IPS-18a (cell line): ENCODE results near the gene CADPS.

Source experiments
- H3K27ac ChIP-seq: one replicate; pipeline ENCODE4 v1.5.1; 2013; ENCODE audit warnings: low read length
- H3K27me3 ChIP-seq: one replicate; pipeline ENCODE4 v1.6.1; 2013; ENCODE audit warnings: mild to moderate bottlenecking, low read length; ENCODE audit not compliant: control insufficient read depth, insufficient read depth
- H3K36me3 ChIP-seq: one replicate; pipeline ENCODE4 v1.6.1; 2013; ENCODE audit warnings: low read depth, low read length; ENCODE audit not compliant: control insufficient read depth
- H3K4me1 ChIP-seq: one replicate; pipeline ENCODE4 v1.6.1; 2013; ENCODE audit warnings: low read depth, low read length; ENCODE audit not compliant: control insufficient read depth
- H3K4me3 ChIP-seq: one replicate; pipeline ENCODE4 v1.5.1; 2013; ENCODE audit warnings: low read length
- H3K9ac ChIP-seq: one replicate; pipeline ENCODE4 v1.6.1; 2013; ENCODE audit warnings: mild to moderate bottlenecking, low read length, moderate library complexity
- H3K9me3 ChIP-seq: one replicate; pipeline ENCODE4 v1.6.1; 2013; ENCODE audit warnings: low read depth, low read length; ENCODE audit not compliant: control insufficient read depth

Gene CADPS

DNA sequence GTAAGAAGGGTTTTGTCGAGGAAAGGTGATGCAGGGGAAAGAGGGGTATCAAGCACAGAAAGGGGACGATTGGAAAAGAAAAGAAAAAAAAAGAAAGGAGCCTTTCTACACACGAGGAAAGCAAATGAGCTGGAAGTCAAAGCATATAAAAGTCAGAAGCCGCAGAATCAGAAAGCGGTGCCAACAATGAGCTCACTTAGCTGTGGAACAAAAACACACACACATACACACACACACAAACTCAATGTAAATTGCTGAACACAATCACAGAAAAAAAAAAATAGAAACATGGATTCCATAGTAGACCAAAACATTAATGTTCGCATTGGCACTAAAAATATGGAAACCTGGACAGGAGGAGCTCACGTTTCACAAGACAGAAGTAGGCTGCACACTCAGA is 438.4 kb downstream of the CADPS start:
- no peaks in the 10 kb centered on the region for H3K9me3 ChIP-seq
- peaks cover 17% of the 10 kb centered on the region for H3K4me1 ChIP-seq
- no peak overlapping the region for H3K27ac ChIP-seq
- H3K4me3 ChIP-seq = no peak overlapping the region
- H3K27me3 ChIP-seq = no peaks in the 10 kb centered on the region
- H3K36me3 ChIP-seq = no peaks in the 10 kb centered on the region
- no peak overlapping the region for H3K9ac ChIP-seq

DNA sequence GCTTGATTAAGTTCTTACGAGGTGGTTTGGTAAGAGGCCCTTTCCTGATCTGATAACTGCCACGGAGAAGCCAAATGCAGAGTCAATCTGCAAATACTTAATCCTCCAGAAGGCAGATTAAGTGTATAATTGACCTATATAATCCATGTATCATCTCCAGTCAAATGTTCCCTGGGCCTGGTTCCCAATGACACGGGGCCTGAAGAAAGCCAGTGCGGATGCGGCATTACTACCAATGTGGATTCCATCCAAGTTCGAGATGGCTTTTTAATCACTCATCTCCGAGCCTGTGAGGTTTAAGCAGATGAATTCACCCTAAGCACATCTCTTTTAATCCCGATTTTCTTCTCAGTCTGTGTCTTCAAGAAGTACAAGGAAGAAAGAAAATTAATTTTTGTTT is 441.8 kb downstream of the CADPS start:
- H3K4me1 ChIP-seq = peaks cover 3% of the 10 kb centered on the region
- no peak overlapping the region for H3K27ac ChIP-seq
- no peaks in the 10 kb centered on the region for H3K9me3 ChIP-seq
- no peaks in the 10 kb centered on the region for H3K27me3 ChIP-seq
- H3K9ac ChIP-seq = no peak overlapping the region
- H3K36me3 ChIP-seq = no peaks in the 10 kb centered on the region
- no peak overlapping the region for H3K4me3 ChIP-seq

DNA sequence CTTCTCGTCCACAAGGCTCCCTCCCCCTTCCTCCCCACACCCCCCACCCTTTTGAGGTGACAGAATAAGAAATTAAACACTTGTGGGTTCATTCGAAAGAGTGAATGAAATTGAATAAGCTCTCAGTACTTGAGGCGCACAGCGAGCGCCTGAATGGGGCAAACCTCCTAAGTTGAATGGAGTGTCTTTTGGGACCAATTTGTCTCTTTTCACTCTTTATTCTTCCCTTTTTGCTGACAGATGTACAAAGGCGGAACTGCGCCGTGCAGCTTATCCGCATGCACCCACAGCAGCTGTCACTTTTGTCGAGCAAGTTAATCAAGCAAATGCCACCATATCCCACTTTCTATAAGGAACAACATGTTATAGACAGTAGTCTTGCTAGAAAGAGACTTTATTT is 454.0 kb downstream of the CADPS start:
- H3K9ac ChIP-seq = no peak overlapping the region
- no peaks in the 10 kb centered on the region for H3K36me3 ChIP-seq
- no peak overlapping the region for H3K4me3 ChIP-seq
- H3K27ac ChIP-seq = no peak overlapping the region
- H3K4me1 ChIP-seq = peaks cover 4% of the 10 kb centered on the region
- no peaks in the 10 kb centered on the region for H3K9me3 ChIP-seq
- H3K27me3 ChIP-seq = peaks cover 53% of the 10 kb centered on the region

DNA sequence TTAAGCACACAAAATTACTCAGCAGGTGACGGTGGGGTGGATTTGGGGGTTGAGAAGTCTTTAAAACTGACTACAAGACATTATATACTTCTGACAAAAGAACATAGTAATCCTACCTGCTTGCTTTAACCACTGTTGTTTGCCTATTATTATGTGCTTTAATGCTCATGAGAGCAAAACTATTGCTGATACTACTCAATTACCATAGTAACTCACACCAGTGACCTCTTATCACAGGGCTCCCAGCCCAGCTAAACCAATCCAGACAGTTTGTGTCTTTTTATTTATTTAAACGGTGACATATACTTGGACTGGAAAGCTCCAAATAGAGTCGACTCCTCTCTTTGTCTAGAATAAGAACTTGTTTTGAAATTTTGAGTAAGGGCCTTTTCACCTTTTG is 459.1 kb downstream of the CADPS start:
- Histone ChIP-seq H3K4me1 (peaks cover 33% of the 10 kb centered on the region), H3K4me3 (peak overlapping the region; percentile 58), H3K27me3 (peaks cover 64% of the 10 kb centered on the region), H3K36me3 (no peaks in the 10 kb centered on the region), H3K9ac (no peak overlapping the region), H3K9me3 (no peaks in the 10 kb centered on the region), H3K27ac (no peak overlapping the region)

GRCh38 chr3:62415312-62415801 is 459.9 kb downstream of the CADPS start:
- Histone ChIP-seq H3K36me3 (no peaks in the 10 kb centered on the region), H3K4me3 (peak overlapping the region; percentile 58), H3K4me1 (peaks cover 33% of the 10 kb centered on the region), H3K9ac (peak overlapping the region; percentile 42), H3K27me3 (peaks cover 64% of the 10 kb centered on the region), H3K27ac (peak overlapping the region; percentile 67), H3K9me3 (no peaks in the 10 kb centered on the region)

GRCh38 chr3:62414786-62415185 is 460.4 kb downstream of the CADPS start:
- peak overlapping the region; percentile 58 for H3K4me3 ChIP-seq
- no peaks in the 10 kb centered on the region for H3K9me3 ChIP-seq
- peaks cover 33% of the 10 kb centered on the region for H3K4me1 ChIP-seq
- H3K36me3 ChIP-seq = no peaks in the 10 kb centered on the region
- peaks cover 58% of the 10 kb centered on the region for H3K27me3 ChIP-seq
- H3K9ac ChIP-seq = peak overlapping the region; percentile 42
- peak overlapping the region; percentile 70 for H3K27ac ChIP-seq

DNA sequence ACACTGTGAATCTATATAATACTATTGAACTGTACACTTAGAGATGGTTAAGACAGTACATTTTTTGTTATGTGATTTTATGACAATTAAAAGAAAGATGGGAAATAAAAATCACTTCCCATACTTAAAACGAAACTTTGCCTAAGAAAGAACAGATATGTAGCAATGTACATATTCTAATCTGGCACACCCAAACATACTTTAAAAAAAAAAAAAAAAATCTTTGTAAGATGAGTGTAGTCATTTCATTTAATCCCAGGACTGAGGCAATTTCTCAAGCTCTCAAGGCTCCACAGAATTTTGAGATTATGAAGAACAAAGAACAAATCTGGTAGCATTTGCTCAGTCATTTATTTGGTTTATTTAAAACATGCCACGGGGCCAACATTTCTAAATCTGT is 461.5 kb downstream of the CADPS start:
- Histone ChIP-seq H3K27me3 (peaks cover 53% of the 10 kb centered on the region), H3K9me3 (no peaks in the 10 kb centered on the region), H3K4me1 (peaks cover 33% of the 10 kb centered on the region), H3K27ac (no peak overlapping the region), H3K36me3 (no peaks in the 10 kb centered on the region), H3K4me3 (no peak overlapping the region), H3K9ac (no peak overlapping the region)

DNA sequence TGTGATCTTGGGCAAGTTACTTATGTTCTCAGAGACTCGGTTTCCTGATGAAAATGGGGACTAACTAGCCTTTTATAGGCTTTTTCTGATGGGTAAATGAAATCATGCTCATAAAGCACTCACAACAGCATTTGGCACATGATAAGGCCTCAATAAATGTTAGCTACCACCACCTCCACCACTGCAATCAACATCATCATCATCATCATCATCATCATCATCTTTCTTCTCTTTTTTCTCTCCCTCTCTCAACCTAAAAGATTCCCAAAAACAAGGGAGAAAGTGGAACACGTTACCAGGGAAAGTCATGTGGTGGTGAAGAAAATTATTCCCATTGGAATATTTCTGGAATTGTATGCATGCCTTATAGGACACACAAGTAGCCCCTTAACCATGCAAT is 468.3 kb downstream of the CADPS start:
- H3K9me3 ChIP-seq = no peaks in the 10 kb centered on the region
- H3K27me3 ChIP-seq = peaks cover 18% of the 10 kb centered on the region

GRCh38 chr3:62405566-62405965 is 469.6 kb downstream of the CADPS start:
- H3K27ac ChIP-seq = no peak overlapping the region
- peaks cover 9% of the 10 kb centered on the region for H3K27me3 ChIP-seq
- no peak overlapping the region for H3K9ac ChIP-seq

More for the DNA sequence above, 468.3 kb downstream of the CADPS start:
- H3K27ac ChIP-seq = no peak overlapping the region
- H3K4me3 ChIP-seq = no peak overlapping the region
- H3K9ac ChIP-seq = no peak overlapping the region
- peaks cover 6% of the 10 kb centered on the region for H3K4me1 ChIP-seq
- H3K36me3 ChIP-seq = no peaks in the 10 kb centered on the region

GRCh38 chr3:62405135-62405534 is 470.1 kb downstream of the CADPS start:
- Histone ChIP-seq H3K4me1 (no peaks in the 10 kb centered on the region), H3K27me3 (peaks cover 9% of the 10 kb centered on the region), H3K9ac (no peak overlapping the region), H3K36me3 (no peaks in the 10 kb centered on the region), H3K9me3 (no peaks in the 10 kb centered on the region), H3K27ac (no peak overlapping the region), H3K4me3 (no peak overlapping the region)

More at GRCh38 chr3:62405566-62405965, 469.6 kb downstream of the CADPS start:
- no peaks in the 10 kb centered on the region for H3K9me3 ChIP-seq
- no peaks in the 10 kb centered on the region for H3K4me1 ChIP-seq
- H3K36me3 ChIP-seq = no peaks in the 10 kb centered on the region
- no peak overlapping the region for H3K4me3 ChIP-seq

- H3K27me3 ChIP-seq = peaks cover 9% of the 10 kb centered on the region
- no peak overlapping the region for H3K4me3 ChIP-seq
- H3K36me3 ChIP-seq = no peaks in the 10 kb centered on the region
- no peaks in the 10 kb centered on the region for H3K9me3 ChIP-seq
- H3K9ac ChIP-seq = no peak overlapping the region
- H3K4me1 ChIP-seq = no peaks in the 10 kb centered on the region
- no peak overlapping the region for H3K27ac ChIP-seq
Observed at GRCh38 chr3:62404321-62404720, 470.9 kb downstream of the CADPS start.

DNA sequence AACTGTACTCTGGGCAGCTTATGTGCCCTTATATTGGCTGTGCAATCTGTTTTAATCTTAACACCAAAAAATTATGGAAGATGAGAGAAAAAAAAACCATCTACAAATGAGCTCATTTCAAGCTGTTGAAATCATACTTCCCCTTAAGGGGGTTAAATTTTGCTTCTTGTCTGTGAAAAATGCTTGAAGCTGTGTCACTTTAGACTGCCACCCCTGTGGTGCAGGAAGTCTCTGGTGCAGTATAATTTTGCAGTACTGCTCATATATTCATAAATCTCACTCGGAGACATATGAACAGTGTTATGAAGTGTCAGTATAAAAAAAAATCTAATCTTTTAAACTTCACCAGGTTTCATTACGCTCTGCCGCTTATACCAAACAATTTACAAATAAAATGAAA is 471.5 kb downstream of the CADPS start:
- no peaks in the 10 kb centered on the region for H3K9me3 ChIP-seq
- no peak overlapping the region for H3K27ac ChIP-seq
- no peaks in the 10 kb centered on the region for H3K36me3 ChIP-seq
- H3K27me3 ChIP-seq = peaks cover 4% of the 10 kb centered on the region
- no peak overlapping the region for H3K9ac ChIP-seq
- H3K4me3 ChIP-seq = no peak overlapping the region
- H3K4me1 ChIP-seq = no peaks in the 10 kb centered on the region
